KG1 (cell line): ENCODE data around the gene FFAR4.
"Not testable (repeated sequence)": the region's sequence is repeated elsewhere in the genome, so short reads cannot be mapped to it uniquely, and the experiment has no call there.

Source experiments
- DNase-seq: peaks from one replicate; lab custom pipeline; 2025; lab: John Stamatoyannopoulos, UW

The FFAR4 gene

GRCh38 chr10:93566435-93567276, at the start of gene FFAR4:
Gene FFAR4, plus strand, starts transcription at chr10:93566665. Its CDS starts 56 bp downstream, at chr10:93566721.
- no peak for DNase-seq

GRCh38 chr10:93518531-93518930, 47.9 kb upstream of the FFAR4 start:
- no peak for DNase-seq

- DNase-seq, result no peak
Measured at GRCh38 chr10:93535293-93535692, 31.2 kb upstream of the FFAR4 start.

- not testable (repeated sequence) for DNase-seq
Measured at GRCh38 chr10:93540871-93541270, 25.6 kb upstream of the FFAR4 start.

GRCh38 chr10:93541402-93542357, 24.8 kb upstream of the FFAR4 start:
- DNase-seq, result no peak

- DNase-seq, result no peak
Measured at GRCh38 chr10:93542358-93542791, 24.1 kb upstream of the FFAR4 start.

- DNase-seq, result not testable (repeated sequence)
Measured at GRCh38 chr10:93546995-93547394, 19.5 kb upstream of the FFAR4 start.

- no peak for DNase-seq
Measured at GRCh38 chr10:93547522-93547921, 18.9 kb upstream of the FFAR4 start.

- no peak for DNase-seq
Measured at GRCh38 chr10:93548376-93549071, 17.9 kb upstream of the FFAR4 start.

GRCh38 chr10:93550606-93551005, 15.9 kb upstream of the FFAR4 start:
- DNase-seq, result no peak

- DNase-seq, result no peak
Measured at GRCh38 chr10:93552780-93553179, 13.7 kb upstream of the FFAR4 start.

- no peak for DNase-seq
Measured at GRCh38 chr10:93553482-93554315, 12.8 kb upstream of the FFAR4 start.

GRCh38 chr10:93554316-93554663, 12.2 kb upstream of the FFAR4 start:
- no peak for DNase-seq

GRCh38 chr10:93554760-93555432, 11.6 kb upstream of the FFAR4 start:
- peak; percentile 30 for DNase-seq

- DNase-seq, result no peak
Measured at GRCh38 chr10:93559490-93559889, 7.0 kb upstream of the FFAR4 start.

- no peak for DNase-seq
Measured at GRCh38 chr10:93560541-93560940, 5.9 kb upstream of the FFAR4 start.

- DNase-seq, result no peak
Measured at GRCh38 chr10:93565446-93565845, 1.0 kb upstream of the FFAR4 start.

- DNase-seq, result no peak
Measured at GRCh38 chr10:93567277-93568104, 1.0 kb downstream of the FFAR4 start.

GRCh38 chr10:93568105-93568390, 1.6 kb downstream of the FFAR4 start:
- no peak for DNase-seq

- no peak for DNase-seq
Measured at GRCh38 chr10:93570383-93570782, 3.9 kb downstream of the FFAR4 start.
